Stimulated activated CD8-positive, alpha-beta memory T cell treated with anti-CD3 and anti-CD28 coated beads, Interleukin-15, amount 100 ng/mL, for 4 hours (primary cell): Measurements from ENCODE around the gene AEBP2.
"Not testable (repeated sequence)": the region's sequence is repeated elsewhere in the genome, so short reads cannot be mapped to it uniquely, and the experiment has no call there.

Experiments
- DNase-seq, 2 donors: peaks; one replicate each; pipeline ENCODE4 v3.0.0-alpha.2; 2020; ENCODE audit warnings: low read depth in 2 of 2

The AEBP2 gene

DNA sequence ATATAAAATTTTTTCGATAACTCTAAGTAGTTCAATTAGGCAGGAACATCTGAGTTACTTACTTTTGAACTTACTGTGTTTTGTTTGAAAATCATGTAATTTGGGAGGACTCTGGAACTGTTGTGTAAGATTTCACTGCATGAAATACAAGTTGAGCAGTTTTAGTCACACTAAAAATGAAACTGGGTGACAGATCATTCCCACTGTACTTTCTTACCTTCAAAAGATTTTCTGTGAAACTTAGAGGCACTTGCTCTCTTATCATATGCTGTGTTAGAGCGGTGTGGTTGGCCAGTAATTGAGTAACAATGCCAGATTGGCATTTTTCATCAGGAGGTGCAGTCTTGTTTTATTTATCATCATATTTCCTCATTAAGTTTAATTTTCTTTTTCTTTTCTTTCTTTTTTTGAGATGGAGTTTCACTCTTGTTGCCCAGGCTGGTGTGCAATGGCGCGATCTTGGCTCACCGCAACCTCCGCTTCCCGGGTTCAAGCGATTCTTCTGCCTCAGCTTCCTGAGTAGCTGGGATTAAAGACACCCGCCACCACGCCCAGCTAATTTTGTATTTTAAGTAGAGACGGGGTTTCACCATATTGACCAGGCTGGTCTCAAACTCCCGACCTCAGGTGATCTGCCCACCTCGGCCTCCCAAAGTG is 113.3 kb downstream of the AEBP2 start:
- DNase-seq, result not testable (repeated sequence)

DNA sequence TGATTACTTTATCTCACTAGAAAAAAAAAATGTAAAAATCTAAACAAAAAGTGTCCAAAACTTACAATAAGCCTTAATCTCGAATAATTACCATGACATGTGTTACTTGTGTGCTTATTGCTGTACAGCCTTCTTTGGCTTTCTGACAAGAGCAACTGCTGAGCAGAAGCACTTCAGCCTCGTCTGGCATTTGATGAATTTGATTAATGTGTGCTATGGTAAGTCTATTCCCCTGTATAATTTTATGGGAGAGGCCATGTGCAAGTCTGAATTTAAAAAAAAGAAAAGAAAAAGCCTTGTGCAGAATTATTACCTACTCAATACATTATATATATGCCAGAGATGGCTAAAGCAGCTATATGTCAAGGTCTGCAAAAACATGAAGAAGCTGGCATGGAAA is 113.9 kb downstream of the AEBP2 start:
- no peak for DNase-seq

DNA sequence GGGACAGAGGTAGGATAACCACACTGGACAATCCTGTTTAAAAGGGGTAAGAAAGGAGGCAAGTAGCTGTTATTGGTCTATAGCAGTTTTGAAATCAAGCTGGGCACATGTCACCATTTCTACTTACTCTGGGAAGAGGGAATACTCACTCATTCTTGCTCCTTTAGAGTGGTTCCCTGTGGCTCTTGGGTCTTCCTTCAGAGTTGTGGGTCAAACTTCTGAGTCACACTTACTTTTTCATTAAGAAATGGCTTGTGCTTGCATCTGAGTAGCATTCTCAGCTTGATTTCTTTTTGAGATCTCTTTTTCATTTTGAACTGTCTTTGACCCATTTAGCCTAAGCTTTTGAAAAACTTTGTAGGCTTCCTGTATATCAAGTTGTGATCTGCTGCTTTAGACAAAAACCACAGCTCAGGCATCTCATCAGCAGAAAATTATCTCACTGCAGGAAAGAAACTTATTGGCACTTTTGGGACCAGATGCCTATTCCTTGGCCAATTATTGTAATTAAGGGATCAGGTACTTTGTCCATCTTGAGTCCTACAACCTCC is 122.2 kb downstream of the AEBP2 start:
- DNase-seq, result no peak
